Measurements from ENCODE around the gene WDR26.

Gene WDR26

DNA sequence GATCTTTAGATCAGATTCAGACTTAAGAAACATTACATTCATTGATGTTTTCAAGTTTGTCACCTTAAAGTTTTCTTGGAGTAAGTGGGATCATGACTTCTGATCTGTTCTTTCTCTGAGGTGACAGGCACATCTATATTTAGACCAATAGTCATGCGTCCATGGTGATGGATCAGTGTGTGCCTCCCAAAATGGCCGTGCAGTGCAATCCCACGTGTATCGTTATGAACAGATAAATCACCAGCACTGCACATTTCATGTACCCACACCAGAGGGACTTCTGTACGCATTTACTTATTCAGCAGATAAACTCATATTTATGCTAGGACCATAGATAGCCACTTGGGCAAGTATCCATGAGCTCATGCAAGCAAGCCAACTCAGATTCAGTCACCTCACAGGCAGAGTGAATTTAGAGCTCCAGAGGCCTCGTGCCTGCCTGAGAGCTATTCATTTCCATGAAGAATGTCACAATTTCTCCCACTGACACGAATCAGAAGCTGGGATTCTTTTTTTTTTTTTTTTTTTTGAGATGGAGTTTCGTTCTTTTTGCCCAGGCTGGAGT is 13.9 kb upstream of the WDR26 start:
- no peak overlapping the region for H3K27ac ChIP-seq
- TF ChIP-seq, protein P1, sequence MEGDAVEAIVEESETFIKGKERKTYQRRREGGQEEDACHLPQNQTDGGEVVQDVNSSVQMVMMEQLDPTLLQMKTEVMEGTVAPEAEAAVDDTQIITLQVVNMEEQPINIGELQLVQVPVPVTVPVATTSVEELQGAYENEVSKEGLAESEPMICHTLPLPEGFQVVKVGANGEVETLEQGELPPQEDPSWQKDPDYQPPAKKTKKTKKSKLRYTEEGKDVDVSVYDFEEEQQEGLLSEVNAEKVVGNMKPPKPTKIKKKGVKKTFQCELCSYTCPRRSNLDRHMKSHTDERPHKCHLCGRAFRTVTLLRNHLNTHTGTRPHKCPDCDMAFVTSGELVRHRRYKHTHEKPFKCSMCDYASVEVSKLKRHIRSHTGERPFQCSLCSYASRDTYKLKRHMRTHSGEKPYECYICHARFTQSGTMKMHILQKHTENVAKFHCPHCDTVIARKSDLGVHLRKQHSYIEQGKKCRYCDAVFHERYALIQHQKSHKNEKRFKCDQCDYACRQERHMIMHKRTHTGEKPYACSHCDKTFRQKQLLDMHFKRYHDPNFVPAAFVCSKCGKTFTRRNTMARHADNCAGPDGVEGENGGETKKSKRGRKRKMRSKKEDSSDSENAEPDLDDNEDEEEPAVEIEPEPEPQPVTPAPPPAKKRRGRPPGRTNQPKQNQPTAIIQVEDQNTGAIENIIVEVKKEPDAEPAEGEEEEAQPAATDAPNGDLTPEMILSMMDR (conservative IDR thresholded peaks at IDR 0.05), result no peak
- TF ChIP-seq ZFX (IDR thresholded peaks at IDR 0.05), result no peak

DNA sequence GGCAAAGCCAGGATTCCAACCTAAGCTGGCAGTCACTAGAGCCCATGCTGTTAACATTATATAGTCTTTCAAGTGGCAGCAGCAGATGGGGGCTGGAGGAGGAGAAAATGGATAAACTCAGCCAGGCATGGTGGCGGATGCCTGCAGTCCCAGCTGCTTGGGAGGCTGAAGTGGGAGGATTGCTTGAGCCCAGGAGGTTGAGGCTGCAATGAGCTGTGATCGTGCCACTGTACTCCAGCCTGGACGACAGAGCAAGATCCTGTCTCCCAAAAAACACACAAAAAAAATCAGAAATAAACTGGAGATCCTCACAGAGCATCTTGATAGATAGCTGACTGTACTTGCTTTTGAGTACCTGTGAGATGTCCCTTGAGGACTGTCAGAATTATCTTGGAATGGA is 13.4 kb upstream of the WDR26 start:
- H3K27ac ChIP-seq, result no peak overlapping the region
- TF ChIP-seq ZFX (IDR thresholded peaks at IDR 0.05), result no peak
- TF ChIP-seq, protein P1 (conservative IDR thresholded peaks at IDR 0.05), result no peak

DNA sequence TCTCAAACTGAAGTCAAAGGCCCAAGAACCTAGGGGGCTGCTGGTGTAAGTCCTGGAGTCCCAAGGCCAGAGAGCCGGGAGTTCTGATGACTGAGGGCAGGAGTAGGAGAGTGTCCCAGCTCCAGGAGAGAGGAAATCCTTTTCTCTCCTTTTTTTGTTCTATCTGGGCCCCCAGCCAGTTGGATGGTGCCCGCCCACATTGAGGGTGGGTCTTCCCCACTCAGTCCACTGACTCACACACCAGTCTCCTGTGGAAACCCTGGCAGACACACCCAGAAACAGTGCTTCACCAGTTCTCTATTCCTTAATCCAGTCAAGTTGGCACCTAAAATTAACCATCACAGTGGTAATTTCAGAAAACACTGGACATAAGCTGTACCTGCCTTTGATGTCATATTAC is 12.7 kb upstream of the WDR26 start:
- H3K27ac ChIP-seq, result no peak overlapping the region
- TF ChIP-seq ZFX (IDR thresholded peaks at IDR 0.05), result no peak
- TF ChIP-seq, protein P1 (conservative IDR thresholded peaks at IDR 0.05), result no peak

DNA sequence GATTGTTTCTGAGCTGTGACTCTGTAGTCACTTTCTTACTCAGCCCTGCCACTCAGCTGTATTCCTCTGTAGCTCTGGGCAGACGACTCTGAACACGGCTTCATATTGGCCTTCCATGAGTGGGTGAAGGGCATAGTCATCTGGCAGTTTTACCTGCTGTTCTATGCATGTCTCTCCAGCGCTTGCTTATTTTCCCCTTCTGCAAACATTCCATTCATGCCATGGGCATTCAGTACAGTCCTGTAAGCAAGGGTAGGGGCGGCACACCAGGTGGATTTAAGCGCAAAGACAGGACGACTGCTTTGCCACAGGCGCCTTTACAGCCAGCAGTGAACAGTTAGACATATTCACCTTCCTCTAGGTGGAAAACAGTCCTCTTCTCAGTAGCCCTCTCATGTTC is 4.4 kb upstream of the WDR26 start:
- TF ChIP-seq, protein P1 (conservative IDR thresholded peaks at IDR 0.05), result no peak
- TF ChIP-seq ZFX (IDR thresholded peaks at IDR 0.05), result no peak

DNA sequence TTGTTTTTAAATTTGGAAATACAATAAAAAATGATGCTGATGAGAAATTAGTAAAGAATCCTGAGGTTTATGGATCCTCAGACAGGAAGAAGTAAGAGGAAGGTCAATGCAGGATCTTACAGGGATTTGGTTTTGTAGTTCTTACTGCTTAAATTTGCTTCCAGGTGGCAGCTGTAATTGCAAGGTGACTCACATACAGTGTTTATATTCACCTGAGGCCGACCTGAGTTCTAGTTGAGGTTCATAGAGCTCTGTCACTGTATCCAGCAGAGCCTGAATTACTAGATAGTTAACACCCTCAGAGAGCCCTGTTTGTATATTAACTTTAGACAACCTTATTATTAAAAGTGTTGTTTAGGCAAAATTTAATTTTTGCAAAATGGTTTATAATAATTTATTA is 1.4 kb upstream of the WDR26 start:
- TF ChIP-seq, protein P1 (conservative IDR thresholded peaks at IDR 0.05), result no peak
- H3K27ac ChIP-seq, result no peak overlapping the region

More for the DNA sequence above, 4.4 kb upstream of the WDR26 start:
- no peak overlapping the region for H3K27ac ChIP-seq

DNA sequence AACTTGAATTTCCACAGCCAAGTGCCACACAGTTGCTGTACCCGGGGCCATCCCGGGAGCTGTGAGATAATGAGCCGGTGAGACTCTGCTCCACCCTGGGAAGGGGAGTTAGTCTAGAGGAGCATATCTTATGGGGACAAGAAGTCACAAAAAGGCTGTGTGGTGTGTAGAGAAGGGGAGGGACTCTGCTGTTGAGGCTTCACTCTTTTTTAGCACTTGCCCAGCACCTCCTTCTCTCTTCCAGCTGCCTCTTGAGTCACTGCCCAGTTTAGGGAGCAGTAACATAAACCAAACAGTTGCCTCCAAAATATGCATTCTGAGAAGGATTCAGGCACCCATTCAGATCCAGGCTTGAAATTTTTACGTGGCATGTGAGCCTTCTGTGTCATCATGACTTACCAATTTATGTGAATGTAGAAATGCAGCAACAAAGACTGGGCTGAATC is 744 bp upstream of the WDR26 start:
- peak overlapping the region; percentile 98 for H3K27ac ChIP-seq
- TF ChIP-seq ZFX (IDR thresholded peaks at IDR 0.05), result no peak; the same call in 1 of the 2 replicates
- TF ChIP-seq, protein P1 (conservative IDR thresholded peaks at IDR 0.05), result no peak

DNA sequence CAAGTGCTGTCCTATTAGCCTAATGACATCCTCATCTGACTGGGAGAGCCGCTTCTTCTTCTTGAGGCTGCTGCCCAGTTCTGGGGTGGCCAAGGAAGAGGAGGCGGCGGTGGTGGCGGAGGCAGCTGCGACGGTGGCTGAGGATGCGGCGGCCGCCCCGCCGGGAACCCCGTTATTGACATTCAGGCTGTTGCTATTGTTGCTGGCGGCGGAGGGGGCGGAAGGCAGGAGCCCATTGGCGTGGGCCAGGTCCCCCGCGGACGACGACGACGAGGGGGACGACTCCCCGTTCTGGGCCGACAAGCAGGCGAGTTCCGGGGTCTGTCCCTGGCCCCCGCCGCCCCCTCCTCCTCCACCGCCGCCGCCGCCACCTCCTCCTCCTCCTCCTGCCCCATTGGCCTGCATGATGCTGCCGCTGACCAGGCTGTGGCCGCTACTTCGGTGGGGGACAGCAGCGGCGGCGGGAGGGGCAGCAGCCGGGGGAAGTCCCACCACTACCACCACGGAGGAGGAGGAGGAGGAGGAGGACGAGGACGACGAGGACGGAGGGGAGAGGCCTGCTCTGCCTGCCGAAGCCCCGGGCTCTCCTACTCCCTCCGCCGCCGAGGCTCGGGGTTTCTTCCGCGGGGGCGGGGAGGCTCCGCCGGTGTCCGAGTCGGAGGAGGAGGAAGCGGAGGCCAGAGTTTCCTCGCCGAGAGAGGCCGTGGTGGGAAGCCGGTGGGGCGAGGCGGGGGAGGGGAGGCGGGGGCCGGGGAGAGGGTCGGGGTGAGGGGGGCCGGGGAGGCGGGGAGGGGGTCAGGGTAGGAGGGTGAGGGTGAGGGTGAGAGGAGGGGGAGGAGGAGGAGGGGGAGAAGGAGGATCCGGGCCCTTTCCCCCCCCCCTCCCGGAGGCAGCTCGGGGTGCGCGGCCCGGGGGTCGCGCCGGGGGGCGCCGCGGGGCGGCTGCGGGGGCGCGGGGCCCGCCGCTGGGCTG is 610 bp downstream of the WDR26 start:
- H3K27ac ChIP-seq, result peak overlapping the region; percentile 98
- peak; percentile 97 for TF ChIP-seq ZFX (IDR thresholded peaks at IDR 0.05)
- TF ChIP-seq, protein P1 (conservative IDR thresholded peaks at IDR 0.05), result no peak
